Right renal pelvis (tissue), 4 donors: ENCODE data around the gene FFAR3. TPM values are rescaled to one million over a fixed set of nuclear protein-coding genes. Genes with fewer than 3 reads are reported as not detected.
"Not testable (repeated sequence)": the region's sequence is repeated elsewhere in the genome, so short reads cannot be mapped to it uniquely, and the experiment has no call there.

Experiments used
- DNase-seq, 4 donors: peaks; one replicate each; pipeline ENCODE4 v3.0.0-alpha.2; 2013; ENCODE audit warnings: low read depth in 4 of 4, low spot score in 3 of 4, missing footprints in 1 of 4
- polyA plus RNA-seq, 4 donors: library from polyadenylated mRNA; unstranded; fragments of 120-200 nt; gene quantifications; one replicate each; pipeline ENCODE4 v1.2.1, GENCODE V29; 2013; ENCODE audit not compliant: insufficient read length in 4 of 4

FFAR3 gene
- polyA plus RNA-seq, 4 donors = 0.10 to 0.30 (median 0.25) TPM; not detected in 1

DNA sequence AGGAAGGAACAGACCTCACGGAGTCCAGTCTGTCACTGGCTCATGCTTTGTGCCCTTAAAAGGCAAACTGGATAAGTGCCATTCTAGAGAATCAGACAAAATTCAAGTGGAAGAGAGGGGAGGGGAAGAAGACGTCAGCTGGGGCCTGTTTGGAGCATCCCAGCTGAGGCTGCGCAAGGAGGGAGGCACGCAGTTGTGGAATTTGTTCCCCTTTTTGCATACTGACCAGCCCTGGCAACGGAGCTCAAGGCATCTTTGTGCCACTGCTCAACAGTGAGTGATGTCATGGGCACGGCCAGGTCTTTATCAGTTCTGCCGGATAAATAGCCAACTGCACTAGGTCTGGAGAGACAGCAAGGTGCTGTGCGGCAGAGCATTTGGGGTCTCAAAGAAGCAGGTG, 12.5 kb downstream of the FFAR3 start, which contains the start of gene GPR42:
Gene GPR42 (plus strand): TSS at position 347 of the 400 bp plus-strand sequence. CDS start 292 bp downstream, outside the sequence.
- no peak for DNase-seq

DNA sequence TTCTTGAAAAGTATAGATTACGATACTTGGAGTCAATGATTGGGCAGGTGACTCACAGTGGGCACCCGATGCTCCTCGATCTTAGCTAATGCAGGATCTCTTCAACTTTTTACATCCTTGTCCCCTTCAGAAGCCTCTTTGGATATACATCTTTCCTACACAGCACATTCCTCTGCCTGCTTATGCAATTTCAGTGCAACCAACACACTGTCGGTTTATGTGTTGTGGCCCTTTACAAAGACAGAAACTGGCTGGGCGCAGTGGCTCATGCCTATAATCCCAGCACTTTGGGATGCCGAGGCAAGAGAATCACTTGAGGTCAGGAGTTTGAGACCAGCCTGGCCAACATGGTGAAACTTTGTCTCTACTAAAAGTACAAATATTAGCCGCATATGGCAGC, 15.2 kb downstream of the FFAR3 start:
- no peak for DNase-seq

DNA sequence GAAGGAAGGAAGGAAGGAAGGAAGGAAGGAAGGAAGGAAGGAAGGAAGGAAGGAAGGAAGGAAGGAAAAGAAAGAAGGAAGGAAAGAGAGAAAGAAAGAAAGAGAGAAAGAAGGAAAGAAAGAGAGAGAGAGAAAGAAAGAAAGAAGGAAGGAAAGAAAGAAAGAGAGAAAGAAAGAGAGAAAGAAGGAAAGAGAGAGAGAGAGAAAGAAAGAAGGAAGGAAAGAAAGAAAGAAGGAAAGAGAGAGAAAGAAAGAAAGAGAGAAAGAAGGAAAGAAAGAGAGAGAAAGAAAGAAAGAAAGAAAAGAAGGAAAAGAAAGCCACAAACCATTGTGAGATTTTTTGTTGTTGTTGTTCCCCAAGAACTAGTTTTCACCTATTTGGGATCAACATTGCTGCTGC, 15.8 kb downstream of the FFAR3 start:
- not testable (repeated sequence) for DNase-seq

DNA sequence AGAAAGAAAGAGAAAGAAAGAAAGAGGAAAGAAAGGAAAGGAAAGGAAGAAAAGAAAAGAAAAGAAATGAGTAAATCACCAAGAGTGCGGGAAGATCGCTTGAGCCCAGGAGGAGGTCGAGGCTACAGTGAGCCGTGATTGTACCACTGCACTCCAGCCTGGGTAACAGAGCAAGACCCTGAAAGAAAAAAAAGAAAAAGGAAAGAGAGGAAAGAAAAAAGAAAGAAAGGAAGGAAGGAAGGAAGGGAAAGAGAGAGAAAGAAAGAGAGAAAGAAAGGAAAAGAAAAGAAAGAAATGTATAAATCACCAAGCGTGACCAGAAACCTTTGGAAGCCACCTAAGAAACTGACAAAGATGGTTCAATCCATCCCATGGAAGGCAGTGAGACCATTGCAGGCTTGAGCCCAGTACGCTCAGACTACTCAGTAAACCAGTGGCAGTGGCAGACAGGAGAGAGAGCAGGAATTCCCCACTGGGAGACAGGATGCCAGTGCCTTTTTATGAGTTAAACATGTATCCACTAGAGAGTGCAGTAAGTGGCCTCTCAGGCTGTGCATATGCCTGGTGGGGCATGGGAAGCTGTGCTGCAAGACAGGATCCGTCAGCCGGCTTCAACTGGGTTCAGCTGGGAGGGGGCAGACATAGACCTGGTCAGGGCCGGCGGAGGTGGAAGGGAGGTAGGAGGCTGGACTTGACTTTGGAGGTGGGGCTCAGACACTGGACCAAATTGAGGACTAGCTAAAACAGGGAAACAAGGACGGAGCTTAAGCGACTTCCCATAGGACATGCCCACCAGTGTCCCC, 17.4 kb downstream of the FFAR3 start:
- no peak for DNase-seq

DNA sequence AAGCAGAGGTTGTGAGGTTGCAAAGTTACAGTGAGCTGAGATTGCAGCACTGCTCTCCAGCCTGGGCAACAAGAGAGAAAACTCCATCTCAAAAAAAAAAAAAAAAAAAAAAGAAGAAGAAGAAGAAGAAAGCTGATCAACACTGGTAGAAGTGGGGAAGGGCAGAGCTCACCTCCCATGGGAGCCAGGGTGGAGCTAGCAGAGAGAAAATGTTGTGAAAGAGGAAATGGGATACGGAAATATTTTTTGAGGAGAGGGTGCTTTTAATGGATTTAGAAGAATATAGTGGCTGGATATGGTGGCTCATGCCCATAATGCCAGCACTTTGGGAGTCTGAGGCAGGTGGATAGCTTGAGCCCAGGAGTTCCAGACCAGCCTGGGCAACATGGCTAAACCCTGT, 19.4 kb downstream of the FFAR3 start:
- no peak for DNase-seq

DNA sequence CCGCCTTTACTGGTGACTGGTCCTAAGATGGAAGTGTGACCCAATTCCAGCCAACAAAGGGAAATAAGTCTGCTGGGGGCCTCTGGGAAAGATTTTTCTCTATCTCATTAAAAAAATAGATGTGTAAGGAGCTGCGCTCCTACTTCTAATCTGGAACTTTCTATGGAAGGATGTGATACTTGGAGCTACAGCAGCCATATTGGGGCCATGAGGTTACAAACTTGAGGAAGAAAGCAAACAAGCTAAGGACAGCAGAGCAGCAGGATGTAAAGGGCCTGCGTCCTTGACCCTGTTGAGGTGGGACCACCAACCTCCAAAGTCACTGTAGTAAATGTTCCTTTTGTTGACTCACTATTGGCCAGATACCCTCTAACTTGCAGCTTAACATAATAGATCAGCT, 20.1 kb downstream of the FFAR3 start:
- DNase-seq = no peak

DNA sequence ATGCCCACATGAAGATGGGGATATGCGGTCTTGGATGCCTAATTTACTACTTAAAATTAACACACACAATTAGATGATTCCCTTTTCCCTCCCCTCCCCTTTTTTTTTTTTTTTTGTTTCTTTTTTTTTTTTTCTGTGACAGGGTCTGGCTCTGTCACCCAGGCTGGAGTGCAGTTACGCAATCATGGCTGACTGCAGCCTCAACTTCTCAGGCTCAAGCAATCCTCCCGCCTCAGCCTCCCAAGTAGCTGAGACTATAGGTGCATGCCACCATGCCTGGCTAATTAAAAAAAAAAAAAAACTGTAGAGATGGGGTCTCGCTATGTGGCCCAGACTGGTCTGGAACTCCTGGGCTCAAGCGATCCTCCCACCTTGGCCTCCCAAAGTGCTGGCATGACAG, 21.3 kb downstream of the FFAR3 start:
- not testable (repeated sequence) for DNase-seq

DNA sequence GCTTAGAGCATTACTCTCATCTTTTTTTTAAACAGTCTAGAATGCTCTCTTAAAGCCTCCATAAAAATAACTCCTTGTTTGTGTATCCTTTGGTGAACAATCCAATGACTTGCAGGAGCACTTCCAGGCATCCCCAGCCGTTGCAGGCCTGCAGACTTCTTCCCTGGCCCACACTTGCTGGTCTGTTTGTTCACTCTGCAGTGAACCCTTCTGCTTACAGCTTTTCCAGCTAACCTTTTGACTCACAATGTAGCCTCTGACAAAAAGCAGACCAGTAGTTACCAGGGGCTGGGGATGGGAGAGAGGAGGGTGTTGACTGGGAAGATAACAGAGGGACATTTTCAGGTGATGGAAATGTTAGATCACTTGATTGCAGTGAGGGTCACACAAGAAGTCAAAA, 21.7 kb downstream of the FFAR3 start:
- no peak for DNase-seq

DNA sequence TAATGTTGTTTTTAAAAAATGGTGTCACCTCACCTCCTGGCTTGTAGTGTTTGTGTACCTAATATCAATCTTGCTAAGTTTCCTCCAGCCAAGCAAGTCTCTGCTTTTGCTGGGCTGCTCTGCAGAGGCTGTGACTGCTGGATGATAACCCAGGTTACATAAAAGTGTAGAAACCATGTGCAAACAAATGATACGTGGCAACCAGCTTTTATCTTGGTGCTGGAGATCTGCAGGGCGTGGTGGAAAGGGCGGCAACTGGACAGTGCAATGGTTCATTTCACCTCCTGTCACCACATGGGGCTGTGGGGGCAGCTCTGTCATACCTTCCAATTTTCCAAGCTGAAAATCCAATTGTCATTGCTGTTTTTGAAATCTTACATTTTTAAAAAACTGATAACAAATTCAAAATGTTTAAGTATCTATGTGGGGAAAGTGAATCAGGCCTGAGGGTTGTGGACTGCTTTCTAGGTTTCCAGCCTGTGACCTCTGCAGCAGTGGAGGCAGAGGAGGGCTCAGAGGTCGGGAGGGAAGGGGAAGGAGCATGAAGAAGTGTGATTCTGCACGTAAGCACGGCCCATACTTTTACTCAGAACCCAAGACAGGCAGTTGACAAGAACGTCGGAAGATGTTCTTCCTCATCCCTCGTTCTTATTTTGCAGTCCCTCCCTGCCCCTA, 22.3 kb downstream of the FFAR3 start:
- no peak for DNase-seq

DNA sequence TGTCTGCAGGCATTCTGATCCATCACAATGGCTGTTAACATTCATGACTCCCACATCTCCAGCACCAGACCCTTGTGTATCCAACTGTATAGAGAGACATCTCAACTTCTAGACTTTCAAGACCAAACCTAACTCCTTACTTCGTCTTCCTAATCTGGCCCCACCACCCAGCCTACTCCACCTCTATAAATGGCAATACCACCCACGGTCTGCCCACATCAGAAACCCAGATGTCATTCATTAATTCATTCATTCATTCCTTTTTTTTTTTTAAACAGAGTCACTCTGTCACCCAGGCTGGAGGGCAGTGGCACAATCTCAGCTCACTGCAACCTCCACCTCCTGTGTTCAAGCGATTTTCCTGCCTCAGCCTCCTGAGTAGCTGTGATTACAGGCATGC, 23.1 kb downstream of the FFAR3 start:
- DNase-seq = no peak

DNA sequence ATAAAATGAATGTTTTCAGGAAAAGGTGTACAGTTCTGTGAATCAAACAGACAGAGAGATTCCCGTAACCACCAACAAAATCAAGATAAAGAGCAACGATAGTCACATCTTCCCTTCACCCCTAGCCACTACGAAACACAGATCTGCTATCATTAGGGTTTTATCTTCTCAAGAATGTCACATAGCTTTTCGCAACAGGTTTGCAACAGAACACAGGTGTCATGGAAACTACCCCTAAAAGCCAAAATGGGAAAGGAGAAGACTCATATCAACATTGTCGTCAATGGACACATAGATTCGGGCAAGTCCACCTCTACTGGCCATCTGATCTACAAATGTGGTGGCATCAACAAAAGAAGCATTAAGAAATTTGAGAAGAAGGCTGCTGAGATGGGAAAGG, 23.7 kb downstream of the FFAR3 start:
- no peak for DNase-seq

DNA sequence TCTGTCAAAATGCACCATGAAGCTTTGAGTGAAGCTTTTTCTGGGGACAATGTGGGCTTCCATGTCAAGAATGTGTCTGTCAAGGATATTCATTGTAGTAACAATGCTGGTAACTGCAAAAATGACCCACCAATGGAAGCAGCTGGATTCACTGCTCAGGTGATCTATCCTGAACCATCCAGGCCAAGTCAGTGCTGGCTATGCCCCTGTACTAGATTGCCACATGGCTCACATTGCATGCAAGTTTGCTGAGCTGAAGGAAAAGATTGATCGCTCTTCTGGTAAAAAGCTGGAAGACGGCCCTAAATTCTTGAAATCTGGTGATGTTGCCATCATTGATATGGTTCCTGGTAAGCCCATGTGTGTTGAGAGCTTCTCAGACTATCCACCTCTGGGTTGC, 25.3 kb downstream of the FFAR3 start:
- no peak for DNase-seq

DNA sequence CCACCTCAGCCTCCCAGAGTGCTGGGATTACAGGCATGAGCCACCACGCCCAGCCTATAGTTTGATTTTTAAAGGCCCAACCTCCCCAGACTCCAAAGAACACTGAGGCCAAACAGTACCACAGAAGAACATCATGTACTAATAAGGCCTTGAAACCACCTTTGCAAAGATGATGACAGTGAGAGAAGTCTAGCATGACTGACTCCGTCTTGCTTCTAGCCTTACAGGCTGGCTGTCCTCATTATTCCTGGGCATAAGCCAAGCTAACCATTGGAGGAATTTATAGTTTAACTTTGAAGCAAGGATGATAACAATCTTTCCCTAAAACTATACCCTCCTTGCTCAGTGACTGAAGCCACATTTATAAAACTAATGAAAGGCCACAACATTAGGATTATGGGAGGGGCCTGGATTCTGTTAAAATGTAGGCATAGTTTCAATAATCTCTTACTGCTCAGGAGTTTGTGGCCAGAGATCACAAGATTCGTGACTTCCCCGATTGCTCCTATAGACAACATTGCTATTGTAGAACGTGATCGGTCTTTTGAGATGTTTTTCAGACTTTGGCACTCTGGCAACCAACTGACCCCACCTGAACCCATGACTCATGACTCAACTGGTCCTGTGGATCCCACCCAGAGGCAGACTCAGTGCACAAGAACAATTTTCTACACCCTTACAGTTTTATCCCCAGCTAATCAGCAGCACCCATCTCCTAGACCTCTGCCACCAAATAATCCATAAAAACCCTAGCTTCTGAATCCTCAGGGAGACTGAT, 30.2 kb downstream of the FFAR3 start:
- DNase-seq = no peak

DNA sequence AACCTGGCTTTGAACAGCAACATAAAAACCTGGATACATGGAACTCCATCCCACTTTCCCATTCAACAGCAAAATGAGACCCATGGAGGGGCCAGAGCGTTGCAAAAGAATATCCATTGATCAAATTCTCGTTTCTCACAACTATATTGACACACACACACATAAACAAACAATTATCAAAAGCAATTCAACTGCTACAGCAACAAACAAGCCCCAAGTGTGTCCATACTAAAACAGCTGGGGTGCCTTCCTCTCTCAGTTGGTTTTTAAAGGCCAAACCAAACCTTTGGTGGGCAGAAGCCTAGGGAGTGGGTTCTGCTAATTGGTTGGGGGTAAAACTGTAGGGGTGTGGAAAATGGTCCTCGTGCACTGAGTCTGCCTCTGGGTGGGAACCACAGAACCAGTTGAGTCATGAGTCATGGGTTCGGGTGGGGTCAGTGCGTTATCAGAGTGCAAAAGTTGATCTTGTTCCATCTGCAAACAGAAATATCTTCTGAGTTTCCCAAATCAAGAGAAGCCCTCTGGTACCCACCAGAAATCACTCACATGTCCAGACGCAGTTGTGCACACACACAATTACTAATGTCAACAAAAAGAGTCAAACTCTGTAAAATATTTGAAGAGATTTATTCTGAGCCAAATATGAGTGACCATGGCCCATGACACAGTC, 31.1 kb downstream of the FFAR3 start:
- DNase-seq = no peak

DNA sequence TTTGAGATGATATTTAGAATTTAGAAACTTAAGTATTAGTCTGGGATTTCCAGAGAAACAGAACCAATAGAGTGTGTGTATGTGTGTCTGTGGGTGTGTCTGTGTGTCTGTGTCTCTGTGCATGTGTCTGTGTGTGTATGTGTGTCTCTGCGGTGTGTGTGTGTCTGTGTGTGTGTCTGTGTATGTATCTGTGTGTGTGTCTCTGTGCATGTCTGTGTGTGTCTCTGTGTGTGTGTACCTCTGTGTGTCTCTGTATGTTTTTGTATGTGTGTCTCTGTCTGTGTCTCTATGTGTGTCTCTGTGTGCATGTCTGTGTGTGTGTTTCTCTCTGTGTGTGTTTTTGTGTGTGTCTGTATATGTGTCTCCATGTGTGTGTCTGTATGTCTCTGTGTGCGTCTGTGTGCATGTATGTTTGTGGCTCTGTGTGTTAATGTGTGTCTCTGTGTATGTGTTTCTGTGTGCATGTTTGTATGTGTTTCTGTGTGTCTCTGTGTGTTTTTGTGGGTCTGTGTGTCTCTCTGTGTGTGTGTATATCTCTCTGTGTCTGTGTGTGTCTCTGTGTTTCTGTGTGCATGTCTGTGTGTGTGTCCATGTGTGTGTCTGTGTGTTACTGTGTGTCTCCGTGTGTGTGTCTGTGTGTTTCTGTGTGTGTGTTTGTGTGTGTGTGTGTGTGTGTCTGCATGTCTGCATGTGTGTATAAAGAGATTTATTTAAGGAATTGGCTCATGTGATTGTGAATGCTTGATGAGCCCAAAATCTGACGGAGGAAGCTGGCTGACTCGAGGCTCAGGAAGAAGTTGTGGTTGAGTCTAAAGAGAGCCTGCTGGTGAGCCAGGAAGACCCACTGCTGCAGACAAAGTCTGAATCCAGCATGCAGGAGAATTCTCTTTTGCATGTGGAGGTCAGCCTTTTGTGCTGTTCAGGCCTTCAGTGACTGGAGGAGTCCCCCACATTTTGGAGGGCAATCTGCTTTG, 34.8 kb downstream of the FFAR3 start:
- no peak for DNase-seq

DNA sequence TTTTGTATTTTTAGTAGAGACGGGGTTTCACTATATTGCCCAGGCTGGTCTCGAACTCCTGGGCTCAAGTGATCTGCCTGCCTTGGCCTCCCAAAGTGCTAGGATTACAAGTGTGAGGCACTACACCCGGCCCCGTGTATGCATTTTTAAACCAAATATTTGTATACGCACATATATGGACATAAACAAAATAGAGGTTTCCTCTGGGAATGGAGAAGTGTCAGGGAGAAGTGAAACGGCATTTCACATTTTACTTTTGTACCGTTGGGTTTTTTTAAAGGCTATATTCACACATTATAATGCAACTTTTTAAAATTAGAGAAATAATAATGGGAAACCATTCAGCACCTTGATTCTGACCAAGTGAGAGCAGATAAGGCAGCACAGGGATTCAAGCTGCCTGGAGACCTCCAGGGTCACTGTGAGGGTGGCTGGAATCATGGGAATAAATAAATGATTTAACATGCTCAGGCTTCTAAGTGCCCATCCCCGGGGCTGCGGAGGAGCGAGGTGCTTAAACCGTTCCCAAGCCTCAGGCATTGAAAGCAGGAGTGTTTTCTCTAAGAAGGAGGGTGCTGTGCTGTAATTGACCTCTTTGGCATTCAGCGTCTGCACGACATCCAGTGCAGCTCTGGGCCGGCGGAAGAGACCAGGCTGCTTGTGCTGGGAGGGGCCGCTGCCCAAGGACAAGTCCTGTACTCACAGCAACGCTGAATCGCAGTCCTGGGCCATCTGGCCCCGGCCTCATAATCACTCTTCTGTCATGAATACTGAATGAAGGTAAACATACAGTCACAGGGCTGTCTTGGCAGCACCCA, 37.3 kb downstream of the FFAR3 start:
- no peak for DNase-seq

DNA sequence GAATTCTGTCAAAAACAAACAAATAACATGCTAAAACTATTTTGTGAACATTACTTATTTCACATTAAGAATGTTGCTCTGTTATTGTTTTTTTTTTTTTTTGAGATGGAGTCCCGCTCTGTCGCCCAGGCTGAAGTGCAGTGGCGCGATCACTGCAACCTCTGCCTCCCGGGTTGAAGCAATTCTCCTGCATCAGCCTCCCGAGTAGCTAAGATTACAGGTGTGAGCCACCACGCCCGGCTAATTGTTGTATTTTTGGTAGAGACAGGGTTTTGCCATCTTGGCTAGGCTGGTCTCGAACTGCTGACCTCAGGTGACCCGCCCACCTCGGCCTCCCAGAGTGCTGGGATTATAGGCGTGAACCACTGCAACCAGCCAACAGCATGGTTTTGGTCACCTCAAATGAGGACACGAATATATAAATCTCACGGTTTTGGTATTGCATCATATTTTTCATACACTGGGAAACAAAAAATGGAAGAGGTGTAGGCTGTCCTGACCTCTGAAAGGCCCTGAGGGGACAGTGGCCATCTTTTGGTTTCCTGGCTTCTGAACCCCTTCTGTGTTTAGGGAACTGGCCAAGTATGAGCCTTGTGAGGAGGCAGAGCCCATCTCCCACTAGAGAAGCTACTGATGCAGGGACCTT, 38.1 kb downstream of the FFAR3 start:
- no peak for DNase-seq

DNA sequence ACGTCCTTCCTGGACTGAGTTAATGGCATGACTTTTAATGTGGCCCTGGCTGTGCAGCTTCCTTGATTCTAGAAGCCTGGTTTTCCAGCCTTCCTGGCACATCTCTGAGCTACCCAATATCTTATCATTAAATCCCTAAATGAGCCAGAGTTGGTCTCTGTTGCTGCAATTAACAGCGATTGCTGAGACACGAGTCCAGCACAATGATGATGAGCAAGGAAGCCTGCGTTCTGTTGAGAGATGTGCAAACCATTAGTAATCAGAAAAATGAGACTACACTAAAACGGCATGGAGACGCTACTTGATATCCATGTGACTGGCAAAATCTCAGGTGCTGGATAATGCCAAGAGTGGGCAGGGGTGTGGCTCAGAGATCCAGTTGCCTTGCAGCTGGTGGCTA, 38.8 kb downstream of the FFAR3 start:
- DNase-seq = no peak
